BJ (cell line): ENCODE measurements around the gene AHNAK2. TPM values are rescaled to one million over a fixed set of nuclear protein-coding genes. Genes with fewer than 3 reads are reported as not detected.

Experiments
- CTCF ChIA-PET: fragments of 350-600 bp; formaldehyde crosslinking; extraction: SDS; loops from one replicate; lab custom pipeline; 2021; ENCODE audit warnings: antibody characterized with exemption, inconsistent platforms; lab: Yijun Ruan, JAX
- POLR2A ChIA-PET: fragments of 300-600 bp; sonication (Branson Sonifier 250); formaldehyde crosslinking; extraction: SDS; loops from one replicate; lab custom pipeline; 2021; ENCODE audit warnings: antibody characterized with exemption; lab: Charles Lee
- DNase-seq: peaks from one replicate; pipeline ENCODE4 v3.0.0-alpha.2; 2011; ENCODE audit warnings: low read depth
- H3K27me3 ChIP-seq: 2 replicates; pipeline ENCODE4 v1.6.0; 2011; ENCODE audit warnings: low read length; ENCODE audit not compliant: control insufficient read depth, insufficient read depth
- H3K36me3 ChIP-seq: 2 replicates; pipeline ENCODE4 v1.5.1; 2011; ENCODE audit warnings: low read length; ENCODE audit not compliant: control insufficient read depth, insufficient read depth
- H3K4me3 ChIP-seq: 2 replicates; pipeline ENCODE4 v1.5.1; 2011; ENCODE audit warnings: low read depth, mild to moderate bottlenecking, control low read depth, low read length
- polyA plus RNA-seq: library from polyadenylated mRNA; depleted of rRNA; stranded (reverse); fragments of >200 nt; gene quantifications from 2 replicates; pipeline ENCODE4 v1.2.3, GENCODE V29; 2011
- TF ChIP-seq, protein P1 (sequence below): IDR thresholded peaks from 2 replicates; pipeline ENCODE4 v1.5.1; 2011; ENCODE audit warnings: low read depth, mild to moderate bottlenecking, control low read depth, inconsistent platforms, low read length, moderate library complexity; ENCODE audit not compliant: insufficient read depth

AHNAK2 gene
- polyA plus RNA-seq, 1 experiment, result 6.5 TPM

DNA sequence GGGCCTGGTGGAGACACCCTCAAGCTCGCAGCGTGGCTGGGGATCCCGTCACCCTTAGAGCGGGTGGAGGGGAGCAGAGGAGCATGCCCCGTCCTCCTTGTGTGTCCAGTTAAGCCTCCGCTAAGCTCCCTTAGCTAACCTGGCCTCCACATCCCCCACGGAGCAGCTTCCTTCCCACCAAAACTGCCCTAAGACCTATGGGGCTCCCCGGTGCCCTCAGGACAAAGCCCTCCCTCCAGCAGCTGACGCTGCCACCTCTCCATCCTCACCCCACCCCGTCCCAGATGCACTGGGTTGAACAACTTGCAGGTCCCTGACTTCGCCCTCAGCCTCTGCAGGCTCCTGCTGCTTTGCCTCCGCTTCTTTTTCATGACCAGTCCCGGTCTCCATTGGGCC is 4.0 kb downstream of the AHNAK2 start:
- Histone ChIP-seq H3K27me3 (no peaks in the 10 kb centered on the region), H3K36me3 (no peaks in the 10 kb centered on the region), H3K4me3 (no peak overlapping the region)
- ChIA-PET CTCF (interaction anchor here (0.6 to 5.3 kb wide), 15 partner anchors 10 to 307 kb away, joined by 3 to 159 read pairs (median 5); partner anchors contain the start of genes CLBA1 and PLD4), POLR2A (no interaction called here)
- no peak for DNase-seq
- TF ChIP-seq, protein P1, sequence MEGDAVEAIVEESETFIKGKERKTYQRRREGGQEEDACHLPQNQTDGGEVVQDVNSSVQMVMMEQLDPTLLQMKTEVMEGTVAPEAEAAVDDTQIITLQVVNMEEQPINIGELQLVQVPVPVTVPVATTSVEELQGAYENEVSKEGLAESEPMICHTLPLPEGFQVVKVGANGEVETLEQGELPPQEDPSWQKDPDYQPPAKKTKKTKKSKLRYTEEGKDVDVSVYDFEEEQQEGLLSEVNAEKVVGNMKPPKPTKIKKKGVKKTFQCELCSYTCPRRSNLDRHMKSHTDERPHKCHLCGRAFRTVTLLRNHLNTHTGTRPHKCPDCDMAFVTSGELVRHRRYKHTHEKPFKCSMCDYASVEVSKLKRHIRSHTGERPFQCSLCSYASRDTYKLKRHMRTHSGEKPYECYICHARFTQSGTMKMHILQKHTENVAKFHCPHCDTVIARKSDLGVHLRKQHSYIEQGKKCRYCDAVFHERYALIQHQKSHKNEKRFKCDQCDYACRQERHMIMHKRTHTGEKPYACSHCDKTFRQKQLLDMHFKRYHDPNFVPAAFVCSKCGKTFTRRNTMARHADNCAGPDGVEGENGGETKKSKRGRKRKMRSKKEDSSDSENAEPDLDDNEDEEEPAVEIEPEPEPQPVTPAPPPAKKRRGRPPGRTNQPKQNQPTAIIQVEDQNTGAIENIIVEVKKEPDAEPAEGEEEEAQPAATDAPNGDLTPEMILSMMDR, result no peak

DNA sequence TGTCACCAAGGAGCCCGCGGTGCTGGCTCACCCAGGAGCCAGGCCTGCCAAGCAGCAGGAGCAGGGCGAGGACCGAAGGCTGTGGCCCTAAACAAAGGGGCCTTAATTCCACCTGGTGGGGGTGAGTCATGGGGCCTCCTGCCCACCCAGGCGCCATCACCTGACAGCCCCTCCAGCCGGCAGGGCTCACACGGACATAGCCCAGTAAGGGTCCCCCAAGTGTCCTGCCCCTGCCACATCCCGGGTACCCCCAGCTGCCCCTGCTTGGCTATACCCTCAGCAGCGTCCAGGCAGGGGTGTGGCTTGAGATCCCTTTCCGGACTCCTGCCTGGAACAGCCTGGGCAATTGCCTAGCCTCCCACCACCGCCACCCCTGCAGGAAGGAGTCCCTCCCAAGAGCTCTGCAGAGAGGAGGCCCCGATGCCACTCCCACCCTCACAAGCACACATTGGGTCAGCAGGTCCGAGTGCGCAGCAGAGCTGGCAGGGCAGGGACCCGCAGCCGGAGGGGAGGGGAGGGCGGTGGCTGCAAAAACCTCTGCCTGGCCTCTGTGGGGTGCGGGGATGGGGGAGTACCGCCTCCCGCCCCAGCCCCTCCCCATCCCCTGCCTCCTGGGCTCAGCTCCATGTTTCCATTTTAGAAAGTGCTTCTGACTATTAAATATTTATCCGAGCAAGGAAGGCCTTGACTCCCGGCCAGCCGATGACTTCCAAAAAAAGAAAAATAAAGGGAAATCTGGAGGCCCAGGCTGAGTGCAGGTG is 4.6 kb downstream of the AHNAK2 start:
- H3K4me3 ChIP-seq, result no peak overlapping the region
- no peak for DNase-seq

DNA sequence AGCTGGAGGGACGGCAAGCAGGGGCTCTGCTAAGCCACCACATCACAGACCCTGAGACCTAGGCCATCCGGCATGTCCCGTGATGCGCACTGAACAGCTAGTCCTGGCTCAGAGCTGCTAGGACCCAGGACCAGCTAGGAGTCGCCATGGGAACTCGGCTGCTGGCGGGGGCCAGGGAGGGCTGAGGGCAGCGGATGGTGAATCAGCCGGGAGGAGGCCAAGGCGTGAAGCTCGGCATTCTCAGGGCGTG is 5.1 kb downstream of the AHNAK2 start:
- Histone ChIP-seq H3K4me3 (no peak overlapping the region), H3K27me3 (no peaks in the 10 kb centered on the region), H3K36me3 (no peaks in the 10 kb centered on the region)
- ChIA-PET POLR2A (interaction anchor here (1.0 kb wide), 1 partner anchor 48 kb away, joined by 4 read pairs; the partner anchor contains the start of gene CDCA4), CTCF (interaction anchor here (0.8 to 5.3 kb wide), 8 partner anchors 9 to 113 kb away, joined by 3 to 159 read pairs (median 5); no protein-coding TSS in a partner anchor)
- TF ChIP-seq, protein P1, result no peak
- DNase-seq, result peak; percentile 80

More for the DNA sequence above, 4.6 kb downstream of the AHNAK2 start:
- H3K36me3 ChIP-seq, result no peaks in the 10 kb centered on the region
- H3K27me3 ChIP-seq, result no peaks in the 10 kb centered on the region
- ChIA-PET POLR2A (interaction anchor here (0.6 to 1.0 kb wide), 2 partner anchors 40 to 48 kb away, joined by 3 to 4 read pairs; partner anchors contain the start of gene CDCA4), CTCF (interaction anchor here (0.8 to 5.3 kb wide), 10 partner anchors 10 to 113 kb away, joined by 3 to 159 read pairs (median 5); partner anchors contain the start of gene PLD4)
- TF ChIP-seq, protein P1, result no peak

DNA sequence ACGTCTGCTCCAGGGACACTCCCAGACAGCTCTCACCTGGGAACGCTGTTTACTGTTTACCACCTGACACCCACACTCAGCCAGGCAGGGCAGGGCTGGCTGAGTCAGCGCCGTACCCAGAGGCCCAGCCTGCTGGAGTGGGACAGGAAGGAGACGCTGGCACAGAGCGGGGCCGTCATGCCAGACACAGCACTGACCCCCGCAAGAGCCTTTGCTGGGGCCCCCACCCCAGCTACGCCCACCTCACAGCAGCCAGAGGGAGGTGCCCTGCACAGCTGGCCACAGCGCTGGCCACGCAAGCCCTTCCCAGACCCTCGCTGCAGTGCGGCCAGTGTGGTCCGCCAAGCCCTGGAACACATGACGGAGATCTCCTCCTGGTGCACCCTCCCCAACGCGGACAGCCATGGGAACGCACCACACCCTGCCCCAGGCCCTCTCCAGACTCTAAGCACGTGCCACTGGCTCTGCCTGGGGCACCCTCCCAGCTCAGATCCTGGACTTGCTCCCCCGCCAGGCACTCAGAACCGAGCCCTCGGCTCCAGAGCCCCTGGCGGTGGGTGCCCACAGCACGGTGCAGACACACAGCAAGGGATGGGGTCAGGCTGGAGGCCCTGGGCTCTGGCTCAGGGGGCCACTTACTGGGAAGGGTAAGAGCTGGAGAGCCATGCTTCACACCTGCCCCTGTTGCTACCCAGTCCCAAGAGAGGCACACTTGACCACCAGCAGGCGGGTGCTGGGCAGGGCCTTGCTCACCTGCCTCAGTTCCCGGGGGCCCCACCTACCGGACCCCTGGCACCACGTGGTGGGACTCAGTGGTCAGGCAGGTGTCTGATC is 5.7 kb downstream of the AHNAK2 start:
- ChIA-PET CTCF (interaction anchor here (0.8 to 5.3 kb wide), 10 partner anchors 9 to 126 kb away, joined by 3 to 159 read pairs (median 4); no protein-coding TSS in a partner anchor), POLR2A (interaction anchor here (1.0 kb wide), 1 partner anchor 49 kb away, joined by 4 read pairs; the partner anchor contains the start of gene CDCA4)
- H3K4me3 ChIP-seq, result no peak overlapping the region
- DNase-seq, result no peak
- no peaks in the 10 kb centered on the region for H3K36me3 ChIP-seq
- TF ChIP-seq, protein P1, result no peak
- no peaks in the 10 kb centered on the region for H3K27me3 ChIP-seq
